WTC11 (cell line): ENCODE measurements around the gene SLC24A3. TPM values are rescaled to one million over a fixed set of nuclear protein-coding genes. Genes with fewer than 3 reads are reported as not detected.

Experiments
- ATAC-seq: fragments of 200-7000 bp; cut with Tn5 transposase; 2 replicates; pipeline ENCODE4 v1.10.0; 2021; ENCODE audit warnings: mild to moderate bottlenecking, moderate library complexity
- CTCF ChIA-PET: fragments of 300-600 bp; sonication (Branson Sonifier 250); formaldehyde crosslinking; loops from one replicate; lab custom pipeline; 2021; ENCODE audit warnings: antibody characterized with exemption; lab: Charles Lee
- POLR2A ChIA-PET: fragments of 350-600 bp; sonication (Branson Sonifier 250); formaldehyde crosslinking; loops from one replicate; lab custom pipeline; 2021; ENCODE audit warnings: antibody characterized with exemption; lab: Charles Lee
- DNase-seq: peaks from one replicate; pipeline ENCODE4 v3.0.0; 2021; ENCODE audit warnings: low spot score
- H3K27ac Mint-ChIP-seq: 2 replicates; pipeline ENCODE4 v1.8.0; 2021; ENCODE audit warnings: mixed read lengths
- H3K27me3 Mint-ChIP-seq: 2 replicates; pipeline ENCODE4 v1.8.0; 2021; ENCODE audit warnings: low read depth, mild to moderate bottlenecking, moderate library complexity, mixed read lengths
- H3K36me3 Mint-ChIP-seq: 2 replicates; pipeline ENCODE4 v1.8.0; 2021; ENCODE audit warnings: mixed read lengths
- H3K4me1 Mint-ChIP-seq: 2 replicates; pipeline ENCODE4 v1.8.0; 2022; ENCODE audit warnings: mixed read lengths
- H3K4me3 Mint-ChIP-seq: 2 replicates; pipeline ENCODE4 v1.8.0; 2021; ENCODE audit warnings: mild to moderate bottlenecking, moderate library complexity, mixed read lengths
- H3K9me3 Mint-ChIP-seq: 2 replicates; pipeline ENCODE4 v1.8.0; 2021; ENCODE audit warnings: mixed read lengths
- ATF1 ChIP-seq: sonication (generic); formaldehyde crosslinking; IDR thresholded peaks from 2 replicates; pipeline ENCODE4 v1.8.1; 2023; ENCODE audit warnings: mild to moderate bottlenecking, moderate library complexity, missing genetic modification reagents
- CDX4 ChIP-seq: fragments of 250-450 bp; sonication (Bioruptor Pico); IDR thresholded peaks from 2 replicates; pipeline ENCODE4 v1.9.0; 2021; ENCODE audit warnings: moderate library complexity, mild to moderate bottlenecking, inconsistent platforms, borderline replicate concordance
- ERG ChIP-seq: fragments of 250-450 bp; sonication (Bioruptor Pico); IDR thresholded peaks from 2 replicates; pipeline ENCODE4 v1.8.0; 2021; ENCODE audit warnings: mild to moderate bottlenecking
- FOXK1 ChIP-seq: sonication (generic); formaldehyde crosslinking; IDR thresholded peaks from 2 replicates; pipeline ENCODE4 v1.8.0; 2022; ENCODE audit warnings: mild to moderate bottlenecking, moderate library complexity, missing genetic modification reagents
- GRHL2 ChIP-seq: fragments of 250-450 bp; sonication (Bioruptor Pico); IDR thresholded peaks from 2 replicates; pipeline ENCODE4 v1.8.0; 2022; ENCODE audit warnings: mild to moderate bottlenecking, moderate library complexity; ENCODE audit not compliant: insufficient replicate concordance, severe bottlenecking
- HMGA2 ChIP-seq: fragments of 250-450 bp; sonication (Bioruptor Pico); IDR thresholded peaks from 2 replicates; pipeline ENCODE4 v1.4.0; 2021; ENCODE audit warnings: mild to moderate bottlenecking, moderate library complexity
- MYBL2 ChIP-seq: sonication (generic); formaldehyde crosslinking; IDR thresholded peaks from 2 replicates; pipeline ENCODE4 v1.8.1; 2023; ENCODE audit warnings: mild to moderate bottlenecking, moderate library complexity, missing genetic modification reagents
- PREB ChIP-seq: sonication (generic); formaldehyde crosslinking; IDR thresholded peaks from 2 replicates; pipeline ENCODE4 v1.8.1; 2022; ENCODE audit warnings: mild to moderate bottlenecking, missing genetic modification reagents, moderate library complexity, borderline replicate concordance
- RORB ChIP-seq: fragments of 250-450 bp; sonication (Bioruptor Pico); IDR thresholded peaks from 2 replicates; pipeline ENCODE4 v1.9.0; 2021; ENCODE audit warnings: mild to moderate bottlenecking
- USF2 ChIP-seq: sonication (generic); formaldehyde crosslinking; IDR thresholded peaks from 2 replicates; pipeline ENCODE4 v1.8.1; 2023; ENCODE audit warnings: mild to moderate bottlenecking, missing genetic modification reagents, moderate library complexity
- ZBTB43 ChIP-seq: sonication (generic); formaldehyde crosslinking; IDR thresholded peaks from 2 replicates; pipeline ENCODE4 v1.8.1; 2023; ENCODE audit warnings: mild to moderate bottlenecking, missing genetic modification reagents
- ZNF138 ChIP-seq: sonication (generic); formaldehyde crosslinking; conservative IDR thresholded peaks from 2 replicates; pipeline ENCODE4 v1.8.1; 2022; ENCODE audit warnings: mild to moderate bottlenecking, moderate library complexity, missing genetic modification reagents
- ZNF232 ChIP-seq: sonication (generic); formaldehyde crosslinking; IDR thresholded peaks from 2 replicates; pipeline ENCODE4 v1.8.0; 2022; ENCODE audit warnings: mild to moderate bottlenecking, missing genetic modification reagents
- ZNF317 ChIP-seq: sonication (generic); formaldehyde crosslinking; IDR thresholded peaks from 2 replicates; pipeline ENCODE4 v1.8.1; 2023; ENCODE audit warnings: low read depth, mild to moderate bottlenecking, moderate library complexity, missing genetic modification reagents, borderline replicate concordance
- ZNF396 ChIP-seq: fragments of 250-450 bp; sonication (Bioruptor Pico); IDR thresholded peaks from 2 replicates; pipeline ENCODE4 v1.8.0; 2021; ENCODE audit warnings: mild to moderate bottlenecking, moderate library complexity, borderline replicate concordance
- ZNF416 ChIP-seq: fragments of 250-450 bp; sonication (Bioruptor Pico); IDR thresholded peaks from 2 replicates; pipeline ENCODE4 v1.9.0; 2021; ENCODE audit warnings: mild to moderate bottlenecking, inconsistent platforms
- ZNF425 ChIP-seq: fragments of 250-450 bp; sonication (Bioruptor Pico); conservative IDR thresholded peaks from 2 replicates; pipeline ENCODE4 v1.9.0; 2021; ENCODE audit warnings: mild to moderate bottlenecking
- ZNF671 ChIP-seq: fragments of 250-450 bp; sonication (Bioruptor Pico); IDR thresholded peaks from 2 replicates; pipeline ENCODE4 v1.8.0; 2021; ENCODE audit warnings: mild to moderate bottlenecking
- ZSCAN18 ChIP-seq: fragments of 250-450 bp; sonication (Bioruptor Pico); IDR thresholded peaks from 2 replicates; pipeline ENCODE4 v2.1.2; 2022; ENCODE audit warnings: mild to moderate bottlenecking, moderate library complexity
- total RNA-seq: library from RNA; stranded (reverse); gene quantifications from 3 replicates; pipeline ENCODE4 v1.2.3, GENCODE V29; 2021

SLC24A3 gene
- total RNA-seq, 1 experiment from 2014 or later, result 5.7 TPM

GRCh38 chr20:19501476-19502115 is 289.2 kb downstream of the SLC24A3 start:
- DNase-seq, result no peak
- no peak for TF ChIP-seq ATF1 (CRISPR knock-in tag)
- no peak for TF ChIP-seq ZNF425
- TF ChIP-seq ZNF416 (CRISPR knock-in tag), result no peak
- TF ChIP-seq ZNF138 (CRISPR knock-in tag), result no peak
- no peak for TF ChIP-seq ZNF232
- no peak for TF ChIP-seq ZSCAN18 (CRISPR knock-in tag)
- no peak for TF ChIP-seq ERG
- TF ChIP-seq ZNF317, result no peak
- TF ChIP-seq ZBTB43 (CRISPR knock-in tag), result no peak
- TF ChIP-seq GRHL2 (CRISPR knock-in tag), result no peak
- no peak for TF ChIP-seq MYBL2
- no peaks in the 10 kb centered on the region; the same call in 1 of the 2 replicates for H3K9me3 Mint-ChIP-seq
- H3K4me1 Mint-ChIP-seq, result no peaks in the 10 kb centered on the region
- no peak overlapping the region for H3K27ac Mint-ChIP-seq
- ChIA-PET CTCF (interaction anchor here (1.3 kb wide), 1 partner anchor 428 kb away, joined by 5 read pairs; no protein-coding TSS in a partner anchor), POLR2A (no interaction called here)
- no peak overlapping the region for H3K4me3 Mint-ChIP-seq
- ATAC-seq, result no peak
- H3K36me3 Mint-ChIP-seq, result no peaks in the 10 kb centered on the region
- no peaks in the 10 kb centered on the region for H3K27me3 Mint-ChIP-seq

- no peaks in the 10 kb centered on the region; the same call in 1 of the 2 replicates for H3K9me3 Mint-ChIP-seq
- POLR2A ChIA-PET, result interaction anchor here (0.7 kb wide), 1 partner anchor 415 kb away, joined by 4 read pairs; no protein-coding TSS in a partner anchor
Measured at GRCh38 chr20:19502169-19502568, 289.7 kb downstream of the SLC24A3 start.

GRCh38 chr20:19504251-19504650 is 291.8 kb downstream of the SLC24A3 start:
- no peak for DNase-seq
- Mint-ChIP-seq H3K27ac (no peak overlapping the region), H3K36me3 (no peaks in the 10 kb centered on the region), H3K27me3 (peaks cover 2% of the 10 kb centered on the region; the same call in 1 of the 2 replicates), H3K4me3 (no peak overlapping the region), H3K9me3 (no peaks in the 10 kb centered on the region), H3K4me1 (peaks cover 4% of the 10 kb centered on the region)
- no peak for ATAC-seq
- CTCF ChIA-PET, result no interaction called here
- POLR2A ChIA-PET, result no interaction called here
- TF ChIP-seq CDX4 (CRISPR knock-in tag) (no peak), ZNF671 (CRISPR knock-in tag) (no peak), HMGA2 (no peak), USF2 (CRISPR knock-in tag) (no peak), PREB (CRISPR knock-in tag) (no peak), ZNF396 (CRISPR knock-in tag) (no peak), FOXK1 (no peak)

More at GRCh38 chr20:19502169-19502568, 289.7 kb downstream of the SLC24A3 start:
- DNase-seq (no peak), ATAC-seq (no peak)
- no peak overlapping the region for H3K27ac Mint-ChIP-seq
- no peak overlapping the region for H3K4me3 Mint-ChIP-seq
- TF ChIP-seq ERG (no peak), RORB (CRISPR knock-in tag) (no peak)
- TF ChIP-seq, all 79 proteins: peak for 0
- no peaks in the 10 kb centered on the region for H3K36me3 Mint-ChIP-seq
- H3K4me1 Mint-ChIP-seq, result no peaks in the 10 kb centered on the region
- H3K27me3 Mint-ChIP-seq, result no peaks in the 10 kb centered on the region
- CTCF ChIA-PET, result interaction anchor here (1.3 kb wide), 1 partner anchor 428 kb away, joined by 5 read pairs; no protein-coding TSS in a partner anchor
